OCI-LY1 (cell line): ENCODE measurements around the gene NKX2-3.

Experiments used
- H2AFZ ChIP-seq: fragments of 200-600 bp; sonication (generic), shearing (Covaris generic); 2 replicates; pipeline ENCODE4 v1.6.0; 2014; ENCODE audit warnings: antibody characterized with exemption, mild to moderate bottlenecking, low read length
- H3F3A ChIP-seq: fragments of 200-600 bp; sonication (generic), shearing (Covaris generic); 2 replicates; pipeline ENCODE4 v1.6.0; 2014; ENCODE audit warnings: mild to moderate bottlenecking, antibody characterized with exemption, low read length, moderate library complexity; ENCODE audit not compliant: insufficient read depth
- H3K27ac ChIP-seq: fragments of 200-600 bp; sonication (generic); 2 replicates; pipeline ENCODE4 v1.5.1; 2014; ENCODE audit warnings: low read length, mixed run types, mild to moderate bottlenecking, low read depth; ENCODE audit not compliant: poor library complexity, severe bottlenecking
- H3K27me3 ChIP-seq: fragments of 200-600 bp; sonication (generic); 2 replicates; pipeline ENCODE4 v1.6.0; 2014; ENCODE audit warnings: antibody characterized with exemption, mild to moderate bottlenecking, low read length, moderate library complexity; ENCODE audit not compliant: insufficient read depth
- H3K36me3 ChIP-seq: fragments of 200-600 bp; sonication (generic); 2 replicates; pipeline ENCODE4 v1.6.1; 2014; ENCODE audit warnings: mild to moderate bottlenecking, antibody characterized with exemption, low read length, moderate library complexity, mixed read lengths; ENCODE audit not compliant: insufficient read depth
- H3K4me1 ChIP-seq: fragments of 200-600 bp; sonication (generic); 2 replicates; pipeline ENCODE4 v1.5.1; 2014; ENCODE audit warnings: mild to moderate bottlenecking, low read length, moderate library complexity; ENCODE audit not compliant: insufficient read depth, severe bottlenecking
- H3K4me2 ChIP-seq: fragments of 200-600 bp; sonication (generic), shearing (Covaris generic); 2 replicates; pipeline ENCODE4 v1.6.1; 2014; ENCODE audit warnings: low read length
- H3K4me3 ChIP-seq: fragments of 200-600 bp; sonication (generic); 2 replicates; pipeline ENCODE4 v1.5.1; 2014; ENCODE audit warnings: low read length, low read depth, mild to moderate bottlenecking, mixed read lengths; ENCODE audit not compliant: poor library complexity, severe bottlenecking
- H3K79me2 ChIP-seq: fragments of 200-600 bp; shearing (Covaris generic); 2 replicates; pipeline ENCODE4 v1.6.1; 2016; ENCODE audit warnings: mixed run types, low read length, mixed read lengths; ENCODE audit not compliant: insufficient read depth
- H3K9ac ChIP-seq: fragments of 200-600 bp; sonication (generic), shearing (Covaris generic); 2 replicates; pipeline ENCODE4 v1.6.1; 2014; ENCODE audit warnings: mild to moderate bottlenecking, low read length, mixed read lengths
- H3K9me2 ChIP-seq: fragments of 200-600 bp; sonication (generic), shearing (Covaris generic); 2 replicates; pipeline ENCODE4 v1.6.1; 2014; ENCODE audit warnings: low read depth, mild to moderate bottlenecking, low read length, mixed read lengths
- H3K9me3 ChIP-seq: fragments of 200-600 bp; shearing (Covaris generic); 2 replicates; pipeline ENCODE4 v1.6.1; 2014; ENCODE audit warnings: low read length, mixed read lengths
- H4K20me1 ChIP-seq: fragments of 200-600 bp; sonication (generic), shearing (Covaris generic); 2 replicates; pipeline ENCODE4 v1.6.0; 2016; ENCODE audit warnings: mild to moderate bottlenecking, low read length; ENCODE audit not compliant: insufficient read depth
- CTCF ChIP-seq: fragments of 200-600 bp; sonication (generic), shearing (Covaris generic); IDR thresholded peaks from 2 replicates; pipeline ENCODE4 v1.5.1; 2017; ENCODE audit warnings: mild to moderate bottlenecking, antibody characterized with exemption, low read length, moderate library complexity, mixed read lengths
- EZH2 ChIP-seq: fragments of 200-600 bp; sonication (generic), shearing (Covaris generic); IDR thresholded peaks from 2 replicates; pipeline ENCODE4 v1.8.0; 2017; ENCODE audit warnings: borderline replicate concordance, mixed run types, mild to moderate bottlenecking, antibody characterized with exemption, low read length, moderate library complexity, mixed read lengths

Gene NKX2-3

GRCh38 chr10:99520040-99520846 is 12.5 kb upstream of the NKX2-3 start:
- Histone ChIP-seq H3K4me1 (no peaks in the 10 kb centered on the region), H3K9me2 (no peaks in the 10 kb centered on the region), H3K9me3 (no peaks in the 10 kb centered on the region), H3K4me3 (no peak overlapping the region), H3K4me2 (no peak overlapping the region), H3K79me2 (no peaks in the 10 kb centered on the region), H3F3A (no peaks in the 10 kb centered on the region), H3K9ac (no peak overlapping the region), H3K36me3 (no peaks in the 10 kb centered on the region), H4K20me1 (no peaks in the 10 kb centered on the region), H3K27ac (no peak overlapping the region), H2AFZ (no peak overlapping the region), H3K27me3 (no peaks in the 10 kb centered on the region)
- no peak for TF ChIP-seq CTCF
- no peak for TF ChIP-seq EZH2

GRCh38 chr10:99520847-99521764 is 11.6 kb upstream of the NKX2-3 start:
- no peaks in the 10 kb centered on the region for H4K20me1 ChIP-seq
- H3K4me2 ChIP-seq = no peak overlapping the region
- H3F3A ChIP-seq = no peaks in the 10 kb centered on the region
- H3K36me3 ChIP-seq = no peaks in the 10 kb centered on the region
- no peaks in the 10 kb centered on the region for H3K27me3 ChIP-seq
- H3K9me2 ChIP-seq = no peaks in the 10 kb centered on the region
- no peak overlapping the region for H3K4me3 ChIP-seq
- TF ChIP-seq EZH2 (no peak), CTCF (no peak)
- no peak overlapping the region for H2AFZ ChIP-seq
- H3K79me2 ChIP-seq = no peaks in the 10 kb centered on the region
- no peaks in the 10 kb centered on the region for H3K9me3 ChIP-seq
- H3K4me1 ChIP-seq = no peaks in the 10 kb centered on the region
- H3K9ac ChIP-seq = no peak overlapping the region
- no peak overlapping the region for H3K27ac ChIP-seq

- no peaks in the 10 kb centered on the region for H3K9me2 ChIP-seq
- no peak overlapping the region for H2AFZ ChIP-seq
- H4K20me1 ChIP-seq = no peaks in the 10 kb centered on the region
- H3K9ac ChIP-seq = no peak overlapping the region
- no peak overlapping the region for H3K27ac ChIP-seq
- H3K4me2 ChIP-seq = no peak overlapping the region
- no peaks in the 10 kb centered on the region for H3K9me3 ChIP-seq
- no peaks in the 10 kb centered on the region for H3K79me2 ChIP-seq
- H3F3A ChIP-seq = no peaks in the 10 kb centered on the region
- H3K36me3 ChIP-seq = no peaks in the 10 kb centered on the region
- TF ChIP-seq CTCF (no peak), EZH2 (no peak)
- H3K27me3 ChIP-seq = no peaks in the 10 kb centered on the region
- no peak overlapping the region for H3K4me3 ChIP-seq
- no peaks in the 10 kb centered on the region for H3K4me1 ChIP-seq
Measured at GRCh38 chr10:99521765-99522469, 10.8 kb upstream of the NKX2-3 start.
